GM21381 (cell line): ENCODE results near the gene ENKD1.

Source experiments
- ATAC-seq: cut with Tn5 transposase; IDR thresholded peaks from one replicate; pipeline ENCODE4 v1.9.1; 2021; ENCODE audit warnings: mild to moderate bottlenecking, moderate library complexity; ENCODE audit not compliant: unreplicated experiment

The ENKD1 gene

DNA sequence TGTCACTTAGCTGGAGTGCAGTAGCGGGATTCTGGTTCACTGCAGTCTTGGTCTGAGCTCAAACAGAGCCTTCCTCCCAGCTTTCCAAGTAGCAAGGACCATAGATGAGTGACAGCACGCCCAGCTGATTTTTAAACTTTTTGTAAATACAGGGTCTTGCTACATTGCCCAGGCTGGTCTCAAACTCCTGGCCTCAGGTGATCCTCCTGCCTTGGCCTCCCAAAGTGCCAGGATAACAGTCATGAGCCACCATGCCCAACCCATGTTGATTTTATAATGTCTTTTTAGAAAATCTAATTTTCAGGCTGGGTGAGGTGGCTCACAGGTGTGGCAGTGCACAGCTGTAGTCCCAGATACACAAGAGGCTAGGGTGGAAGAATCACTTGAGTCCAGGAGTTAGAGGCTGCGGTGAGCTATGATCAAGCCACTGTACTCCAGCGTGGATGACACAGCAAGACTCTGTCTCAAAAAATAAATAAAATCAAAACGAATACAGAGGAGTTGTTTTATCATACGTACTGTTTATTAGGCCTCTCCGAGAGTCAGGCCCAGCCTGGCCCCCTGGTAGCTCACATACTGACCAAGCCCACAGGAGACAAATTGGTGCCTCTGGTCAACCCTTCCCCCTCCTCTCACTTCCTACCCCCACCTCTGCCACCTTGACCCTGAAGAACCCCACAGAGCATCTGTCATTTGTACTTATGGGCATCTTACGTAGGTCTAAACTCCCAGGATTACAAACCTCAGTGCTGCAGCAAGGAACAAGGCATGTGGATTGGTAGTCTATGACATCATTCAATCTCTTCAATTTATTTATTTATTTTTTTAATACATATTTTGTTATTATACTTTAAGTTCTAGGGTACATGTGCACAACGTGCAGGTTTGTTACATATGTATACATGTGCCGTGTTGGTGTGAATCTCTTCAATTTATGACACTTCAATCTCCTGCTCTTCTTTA lies 13.7 kb upstream of the ENKD1 start:
- ATAC-seq: no peak

DNA sequence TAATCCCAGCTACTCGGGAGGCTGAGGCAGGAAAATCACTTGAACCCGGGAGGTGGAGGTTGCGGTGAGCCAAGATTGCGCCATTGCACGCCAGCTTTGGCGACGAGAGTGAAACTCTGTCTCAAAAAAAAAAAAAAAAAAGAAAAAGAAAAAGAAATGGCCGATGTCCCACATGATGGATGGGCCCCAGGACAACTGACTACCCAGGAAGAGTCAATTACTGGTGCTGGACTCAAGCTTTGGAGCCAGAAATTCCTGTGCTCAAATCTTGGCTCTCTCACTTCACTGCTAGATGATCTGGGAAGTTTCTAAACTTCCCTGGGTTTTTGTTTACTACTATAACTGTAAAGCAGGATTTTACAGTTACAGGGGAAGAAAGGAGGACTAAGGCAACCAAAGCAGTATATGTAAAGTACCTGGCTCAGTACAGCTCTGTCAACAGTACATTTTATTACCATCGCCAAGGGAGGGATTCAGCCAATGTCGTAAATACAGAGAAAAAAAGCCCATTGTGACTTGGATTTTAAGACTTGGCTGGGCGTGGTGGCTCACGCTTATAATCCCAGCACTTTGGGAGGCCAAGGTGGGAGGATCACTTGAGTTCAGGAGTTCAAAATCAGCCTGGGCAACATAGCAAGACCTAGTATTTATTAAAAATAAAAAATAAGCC lies 11.9 kb upstream of the ENKD1 start:
- no peak for ATAC-seq

GRCh38 chr16:67677712-67678111 lies 11.2 kb upstream of the ENKD1 start:
- no peak for ATAC-seq

DNA sequence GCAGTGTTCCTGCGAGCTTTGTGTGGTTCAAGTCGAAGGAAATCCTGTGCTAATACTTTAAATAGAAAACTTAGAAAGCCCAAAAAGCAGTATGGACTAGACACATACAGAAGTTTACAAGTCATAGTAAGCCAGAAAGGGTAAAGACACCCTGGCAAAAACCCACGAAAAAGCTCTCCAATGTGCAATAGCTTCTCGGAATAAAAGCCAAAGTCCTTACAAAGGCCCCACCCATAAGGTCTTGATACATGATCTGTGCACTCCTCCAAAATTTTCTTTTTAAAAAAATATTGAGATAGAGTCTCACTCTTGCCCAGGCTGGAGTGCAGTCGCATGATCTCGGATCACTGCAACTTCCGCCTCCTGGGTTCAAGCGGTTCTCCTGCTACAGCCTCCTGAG lies 10.4 kb upstream of the ENKD1 start:
- no peak for ATAC-seq

- no peak for ATAC-seq
Measured at GRCh38 chr16:67676516-67676915, 10.0 kb upstream of the ENKD1 start.

DNA sequence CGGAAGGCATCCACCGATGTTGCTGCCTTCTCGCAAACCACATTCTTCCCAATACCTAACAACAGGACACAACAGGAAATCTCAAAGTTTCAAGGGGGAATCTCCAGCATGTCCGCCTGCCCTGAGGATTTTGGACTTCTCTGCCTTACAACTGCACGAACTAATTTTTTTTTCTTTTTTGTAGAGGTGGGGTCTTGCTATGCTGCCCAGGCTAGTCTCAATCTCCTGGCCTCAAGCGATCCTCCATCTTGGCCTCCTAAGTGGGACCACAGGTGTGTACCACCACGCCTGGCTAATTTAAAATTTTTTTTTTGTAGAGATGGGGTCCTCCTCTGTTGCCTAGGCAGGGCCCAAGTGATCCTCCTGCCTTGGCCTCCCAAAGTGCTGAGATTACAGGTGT lies 9.4 kb upstream of the ENKD1 start:
- ATAC-seq: no peak

DNA sequence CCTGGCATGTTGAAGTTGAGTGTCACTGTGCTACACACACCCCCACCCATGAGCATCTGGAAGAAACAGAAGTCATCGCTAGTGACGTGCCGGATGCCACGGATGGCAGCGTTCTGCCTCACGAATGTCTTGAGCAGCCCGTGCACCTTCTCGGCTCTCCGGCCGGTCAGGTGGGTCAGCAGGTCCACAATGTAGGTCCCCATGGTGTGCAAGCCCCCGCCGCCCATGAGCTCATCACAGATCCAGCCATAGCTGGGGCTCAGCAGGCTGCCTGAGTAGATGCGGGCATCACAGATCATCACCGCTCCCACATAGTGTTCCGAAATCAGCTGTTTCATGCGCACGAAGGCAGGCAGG lies 9.0 kb upstream of the ENKD1 start:
- ATAC-seq: no peak

GRCh38 chr16:67674851-67675578 lies 8.5 kb upstream of the ENKD1 start:
- ATAC-seq: no peak

GRCh38 chr16:67673712-67674580 lies 7.4 kb upstream of the ENKD1 start:
- no peak for ATAC-seq

DNA sequence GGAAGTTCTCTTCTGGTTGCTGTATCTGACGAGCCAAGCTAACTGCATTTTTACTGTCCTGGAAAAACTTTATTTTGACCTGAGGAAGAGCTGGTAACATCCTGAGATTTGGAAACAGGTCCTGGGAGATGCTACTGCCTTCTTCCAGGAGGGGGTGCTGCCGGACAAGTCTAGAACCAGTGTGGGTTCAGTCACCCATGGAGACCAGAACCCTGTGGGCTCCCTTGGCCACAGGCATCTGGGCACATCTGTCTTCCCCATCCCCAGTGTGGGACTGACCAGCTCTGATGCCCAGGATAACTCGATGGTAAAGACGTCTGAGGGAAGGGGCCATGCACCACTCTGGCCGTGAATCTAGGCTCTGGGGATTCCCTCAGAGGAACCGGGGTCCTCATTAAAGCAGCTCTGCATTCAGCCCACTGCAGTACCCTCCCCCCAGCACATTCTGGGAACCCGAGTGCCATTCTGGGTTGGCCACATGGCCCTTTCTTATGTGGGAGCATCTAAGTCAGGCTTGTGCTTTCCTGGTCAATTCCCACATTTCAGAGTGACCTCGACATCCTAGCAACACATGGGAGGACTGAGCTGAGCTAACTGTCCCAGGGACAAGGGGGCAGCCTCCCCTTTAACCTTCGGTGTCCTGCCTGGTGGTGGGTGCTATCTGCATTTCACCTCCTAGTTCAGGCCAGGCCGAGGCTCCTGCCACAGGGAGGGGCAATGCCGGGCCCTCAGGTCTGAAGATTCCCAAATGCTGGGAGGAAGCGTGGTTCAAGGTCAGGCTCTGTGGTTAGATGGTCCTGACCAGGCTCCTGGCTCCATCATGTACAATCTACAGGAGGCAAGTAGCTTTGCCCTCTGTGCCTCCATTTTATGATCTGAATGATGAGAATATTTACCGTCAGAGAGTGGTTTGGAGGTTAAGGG lies 6.5 kb upstream of the ENKD1 start:
- ATAC-seq: no peak

GRCh38 chr16:67672306-67672705 lies 5.8 kb upstream of the ENKD1 start:
- ATAC-seq: no peak

- no peak for ATAC-seq
Measured at GRCh38 chr16:67669499-67670101, 3.0 kb upstream of the ENKD1 start.

- no peak for ATAC-seq
Measured at GRCh38 chr16:67668495-67669157, 2.1 kb upstream of the ENKD1 start.

DNA sequence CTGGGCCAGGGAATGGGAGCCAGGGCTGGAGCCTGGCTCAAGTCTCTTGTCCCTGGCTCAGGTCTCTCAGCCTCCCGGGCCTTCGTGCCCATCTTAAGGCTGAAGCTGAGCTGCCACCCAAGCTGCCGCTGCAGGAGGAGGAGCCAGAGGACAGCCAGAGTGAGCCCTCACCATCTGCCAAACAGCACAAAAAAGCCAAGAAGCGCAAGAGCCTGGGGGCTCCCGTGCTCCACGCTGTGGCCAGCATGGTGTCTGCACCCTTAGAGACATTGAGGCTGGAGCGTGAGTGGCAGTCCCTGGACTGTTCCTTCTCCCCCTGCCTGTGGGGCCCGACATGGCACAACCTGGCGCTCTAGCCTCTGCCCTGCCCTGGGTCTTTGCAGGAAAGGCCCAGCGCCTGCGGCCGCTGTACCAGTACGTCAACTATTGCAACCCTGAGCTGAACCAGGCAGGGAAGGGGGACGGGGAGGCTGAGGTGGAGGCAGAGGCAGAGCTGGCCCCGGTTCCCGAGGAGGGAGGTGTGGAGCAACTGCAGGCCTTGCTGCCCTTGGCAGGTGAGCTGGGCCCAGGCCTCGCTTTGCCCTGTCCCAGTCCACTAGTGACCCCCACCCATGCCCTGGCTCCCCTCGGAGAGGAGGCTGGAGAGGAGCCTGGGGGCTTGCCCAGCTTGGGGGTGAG lies 1.4 kb upstream of the ENKD1 start:
- peak; percentile 59 for ATAC-seq

- no peak for ATAC-seq
Measured at GRCh38 chr16:67667453-67667816, 885 bp upstream of the ENKD1 start.

- peak; percentile 8 for ATAC-seq
Measured at GRCh38 chr16:67666032-67666551, 458 bp downstream of the ENKD1 start.

- ATAC-seq: no peak
Measured at GRCh38 chr16:67665598-67665997, 952 bp downstream of the ENKD1 start.

- ATAC-seq: no peak
Measured at GRCh38 chr16:67664871-67665270, 1.7 kb downstream of the ENKD1 start.
